Measurements from ENCODE around the gene NPIPB6.

GRCh38 chr16:28319476-28320022, 43.8 kb downstream of the NPIPB6 start:
- TF ChIP-seq CTCF (IDR thresholded peaks at IDR 0.05) (no peak), ESRRA (IDR thresholded peaks at IDR 0.05; ENCODE audit: borderline replicate concordance, low read length) (no peak), USF2 (IDR thresholded peaks at IDR 0.05) (no peak), NFE2L2 (conservative IDR thresholded peaks at IDR 0.05; ENCODE audit: low read length) (no peak), POLR2A (IDR thresholded peaks at IDR 0.05; ENCODE audit: low read length) (no peak), KDM1A (IDR thresholded peaks at IDR 0.05; ENCODE audit: low read depth) (no peak), E2F6 (IDR thresholded peaks at IDR 0.05; ENCODE audit: borderline replicate concordance, low read depth) (no peak), RARB (CRISPR knock-in tag; IDR thresholded peaks at IDR 0.05) (no peak), RNF2 (IDR thresholded peaks at IDR 0.05; ENCODE audit: borderline replicate concordance, low read depth) (no peak), ZSCAN20 (CRISPR knock-in tag; IDR thresholded peaks at IDR 0.05) (no peak), JUNB (IDR thresholded peaks at IDR 0.05) (no peak)
